Activated naive CD8-positive, alpha-beta T cell treated with anti-CD3 and anti-CD28 coated beads, Interleukin-2, amount 50 U/mL, for 16 hours (primary cell): Measurements from ENCODE around the gene NKAIN1.
A peak's percentile ranks its signal among the peaks of the same experiment; 100 is the strongest.
"Not testable (repeated sequence)": the region's sequence is repeated elsewhere in the genome, so short reads cannot be mapped to it uniquely, and the experiment has no call there.

ENCODE experiments used
- DNase-seq: peaks from one replicate; pipeline ENCODE4 v3.0.0-alpha.2; 2020; ENCODE audit warnings: low read depth, low spot score

NKAIN1 gene

DNA sequence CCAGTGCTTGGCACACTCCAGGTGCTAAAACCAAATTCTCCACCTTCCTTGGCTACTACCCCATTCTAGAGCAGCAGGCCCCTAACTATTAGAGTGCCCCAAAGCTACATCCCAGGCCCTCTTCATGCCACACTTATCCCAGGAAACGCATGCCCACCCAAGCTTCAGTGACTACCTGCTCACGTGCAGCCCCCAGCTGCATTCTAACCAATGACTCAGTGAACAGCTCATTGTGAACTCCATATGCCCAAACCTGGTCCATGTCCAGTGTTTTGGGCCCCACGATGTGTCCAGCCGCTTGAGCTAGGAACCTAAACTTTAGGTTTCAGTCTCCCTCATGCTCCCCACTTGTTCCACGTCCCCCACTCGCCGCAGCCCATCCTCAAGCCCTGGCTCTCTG is 41.5 kb downstream of the NKAIN1 start:
- no peak for DNase-seq

DNA sequence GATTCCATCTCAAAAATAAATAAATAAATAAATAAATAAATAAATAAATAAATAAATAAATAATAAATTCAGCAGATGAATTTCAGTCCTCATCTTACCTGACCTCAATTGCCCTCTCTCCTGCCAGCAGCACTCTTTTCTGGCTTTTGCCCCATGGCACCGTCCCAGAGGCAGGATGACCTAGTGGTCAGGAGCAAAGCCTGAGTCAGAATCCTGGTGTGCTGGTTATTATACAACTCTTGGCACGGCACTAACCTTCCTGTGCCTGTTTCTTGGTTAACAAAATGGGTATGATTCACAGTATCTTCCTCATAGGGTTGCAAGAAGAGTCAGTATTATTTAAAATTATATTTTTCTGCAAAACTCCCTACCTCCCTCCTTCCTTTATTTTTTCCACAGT is 43.0 kb downstream of the NKAIN1 start:
- no peak for DNase-seq

DNA sequence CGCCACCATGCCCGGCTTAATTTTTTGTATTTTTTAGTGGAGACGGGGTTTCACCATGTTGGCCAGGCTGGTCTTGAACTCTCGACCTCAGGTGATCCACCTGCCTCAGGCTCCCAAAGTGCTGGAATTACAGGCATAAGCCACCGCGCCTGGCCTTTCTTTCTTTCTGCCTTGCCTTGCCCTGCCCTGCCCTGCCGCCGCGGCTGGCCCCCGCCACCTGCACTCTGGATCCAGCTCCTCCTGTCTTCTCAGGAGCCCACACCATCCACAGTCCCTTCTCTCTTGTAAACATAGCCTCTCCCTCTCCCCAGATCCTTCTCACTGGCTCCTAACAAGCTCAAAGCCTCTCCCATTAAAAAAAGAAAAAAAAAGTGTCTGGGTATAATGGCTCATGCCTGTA is 44.4 kb downstream of the NKAIN1 start:
- DNase-seq = not testable (repeated sequence)

DNA sequence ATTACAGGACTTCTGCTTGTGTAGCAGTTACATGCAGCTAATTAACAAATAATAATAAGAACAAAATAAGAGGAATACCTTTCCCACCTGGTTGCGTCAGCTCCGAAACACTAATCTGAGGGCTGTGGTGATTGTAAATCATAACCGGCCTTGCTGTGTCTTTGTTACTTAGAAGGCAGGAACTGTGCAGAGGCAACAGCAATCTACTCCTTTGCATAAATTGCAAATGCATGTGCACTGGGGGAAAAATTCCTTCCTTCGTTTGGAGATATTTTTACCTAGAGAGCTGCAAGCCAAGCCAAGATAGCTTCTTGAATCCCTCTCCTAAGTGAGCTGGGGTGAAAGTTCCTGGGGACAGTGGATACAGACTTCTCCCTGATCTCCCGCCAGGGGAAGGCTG is 46.0 kb downstream of the NKAIN1 start:
- DNase-seq = no peak

DNA sequence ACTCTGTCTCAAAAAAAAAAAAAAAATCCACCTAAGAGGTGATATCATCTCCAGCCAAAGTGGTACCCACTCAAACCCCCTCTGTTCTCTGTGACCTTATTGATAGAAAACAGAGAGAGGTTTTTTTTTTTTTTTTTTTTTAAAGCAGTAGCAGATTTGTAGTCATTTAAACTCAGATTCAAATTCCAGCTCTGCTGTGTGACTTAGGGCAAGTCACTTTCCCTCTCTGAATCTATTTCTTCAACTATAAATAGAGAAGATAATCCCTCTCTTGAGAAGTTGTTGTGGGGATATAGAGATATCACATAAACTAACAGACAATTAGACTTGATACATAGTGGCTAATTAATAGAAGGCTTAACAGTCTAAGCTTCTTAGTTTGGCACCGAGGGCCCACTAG is 48.4 kb downstream of the NKAIN1 start:
- no peak for DNase-seq

DNA sequence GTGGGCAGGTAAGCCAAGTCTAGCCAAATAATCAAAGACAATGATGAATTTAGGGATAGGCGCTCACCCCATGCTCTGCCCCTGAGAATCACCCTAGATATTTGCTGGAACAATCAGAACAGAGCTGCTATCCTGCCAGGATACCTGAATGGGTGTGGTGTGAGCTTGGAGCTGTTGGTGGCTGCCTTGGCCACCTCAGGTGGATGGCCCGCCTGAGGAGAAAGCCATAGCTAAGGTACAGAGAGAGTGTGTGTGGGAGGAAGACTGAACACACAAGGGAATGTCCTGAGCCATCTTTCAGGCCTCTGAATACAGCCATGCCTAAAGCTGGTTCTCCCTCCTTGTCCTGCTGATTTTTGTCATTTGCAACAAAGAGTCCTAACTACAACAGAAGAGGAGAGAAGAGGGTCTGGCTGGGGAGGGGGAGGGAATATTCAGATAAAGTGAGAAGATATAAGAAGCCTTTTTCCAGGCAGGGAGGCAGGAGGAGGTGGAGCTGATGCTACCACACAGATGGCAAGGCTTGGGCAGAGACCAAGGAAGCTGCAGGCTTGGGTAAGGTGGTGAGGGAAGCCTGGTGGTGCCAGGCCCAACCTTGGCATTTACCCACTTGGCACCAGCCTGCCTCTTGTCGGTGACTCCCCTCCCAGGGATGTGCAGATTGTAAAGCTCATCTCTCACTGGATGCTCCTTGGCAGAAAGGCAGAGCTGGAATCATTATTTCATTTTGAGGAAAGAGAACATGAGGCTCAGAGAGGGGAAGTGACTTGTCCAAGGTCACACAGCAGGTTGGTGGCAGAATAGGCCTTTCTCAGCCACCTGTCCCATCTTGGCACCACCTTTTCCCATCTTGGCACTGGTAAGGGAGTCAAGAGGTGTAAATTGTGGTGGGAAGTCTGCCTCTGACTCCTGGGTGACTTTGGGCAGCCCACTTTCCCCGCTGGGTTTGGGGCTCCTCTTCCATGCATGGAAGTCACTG is 49.7 kb downstream of the NKAIN1 start:
- no peak for DNase-seq

DNA sequence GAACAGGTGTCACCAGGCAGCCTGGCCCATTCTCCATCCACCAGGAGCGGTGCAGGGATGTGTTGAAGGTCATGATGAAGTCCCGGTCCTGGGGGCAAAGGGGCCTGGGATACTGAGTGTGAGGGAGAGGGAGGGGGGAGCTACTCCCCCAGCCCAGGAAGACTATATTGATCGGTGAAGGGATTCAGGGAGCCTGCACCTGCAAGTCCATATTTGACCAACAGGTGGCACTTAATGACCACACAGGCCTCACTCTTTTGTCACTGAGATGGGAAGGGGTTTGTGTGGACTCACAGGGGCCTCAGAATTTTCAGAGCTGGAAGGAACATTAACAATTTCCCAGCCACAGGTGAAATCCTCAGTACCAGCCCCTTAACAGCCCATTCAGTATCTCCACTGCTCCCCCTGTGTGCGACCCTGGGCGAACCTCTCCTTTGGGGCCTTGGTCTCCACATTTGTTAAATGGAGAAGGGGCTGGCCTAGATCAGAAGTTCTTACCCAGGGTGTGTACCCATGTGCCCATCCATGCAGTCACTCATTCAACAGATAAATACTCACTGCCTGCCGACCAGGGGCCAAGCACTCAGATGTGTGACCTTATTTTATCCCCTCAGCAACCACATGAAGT is 55.6 kb downstream of the NKAIN1 start:
- DNase-seq = no peak

DNA sequence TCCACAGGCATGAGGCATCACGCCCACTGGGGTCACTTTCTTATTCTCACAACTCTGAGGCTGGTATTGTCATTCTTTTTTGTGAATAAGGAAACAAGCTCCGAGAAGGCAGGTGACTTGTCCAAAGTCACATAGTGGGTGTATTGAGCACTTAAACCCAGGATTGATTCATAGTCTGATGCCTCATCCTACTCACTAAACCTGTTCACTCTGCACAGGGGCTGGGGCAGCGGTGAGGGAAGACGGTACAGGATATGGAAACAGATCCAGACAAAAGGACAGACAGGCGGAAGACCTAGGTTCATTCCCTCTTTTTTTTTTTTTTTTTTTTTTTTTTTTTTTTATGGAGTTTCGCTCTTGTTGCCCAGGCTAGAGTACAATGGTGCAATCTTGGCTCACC is 56.6 kb downstream of the NKAIN1 start:
- DNase-seq = no peak

DNA sequence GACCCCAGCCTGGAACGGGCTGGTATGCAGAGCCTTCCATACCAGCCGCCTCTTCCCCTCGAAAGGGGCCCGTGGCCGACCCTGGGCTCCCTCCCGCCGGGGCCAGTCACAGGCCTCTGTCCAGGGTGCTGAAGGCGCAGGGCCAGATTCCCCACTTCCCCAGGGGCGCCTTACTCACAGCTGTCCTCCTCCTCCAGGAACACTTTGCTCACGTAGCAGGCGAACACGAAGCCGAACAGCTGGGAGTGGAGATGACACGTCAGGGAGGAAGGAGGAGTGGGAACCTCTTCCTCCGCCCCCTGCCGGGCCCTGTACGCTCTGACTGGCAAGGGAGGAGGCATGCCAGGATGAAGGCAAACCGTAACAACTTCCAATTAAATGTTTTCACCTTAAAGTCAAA is 57.3 kb downstream of the NKAIN1 start:
- DNase-seq = no peak

DNA sequence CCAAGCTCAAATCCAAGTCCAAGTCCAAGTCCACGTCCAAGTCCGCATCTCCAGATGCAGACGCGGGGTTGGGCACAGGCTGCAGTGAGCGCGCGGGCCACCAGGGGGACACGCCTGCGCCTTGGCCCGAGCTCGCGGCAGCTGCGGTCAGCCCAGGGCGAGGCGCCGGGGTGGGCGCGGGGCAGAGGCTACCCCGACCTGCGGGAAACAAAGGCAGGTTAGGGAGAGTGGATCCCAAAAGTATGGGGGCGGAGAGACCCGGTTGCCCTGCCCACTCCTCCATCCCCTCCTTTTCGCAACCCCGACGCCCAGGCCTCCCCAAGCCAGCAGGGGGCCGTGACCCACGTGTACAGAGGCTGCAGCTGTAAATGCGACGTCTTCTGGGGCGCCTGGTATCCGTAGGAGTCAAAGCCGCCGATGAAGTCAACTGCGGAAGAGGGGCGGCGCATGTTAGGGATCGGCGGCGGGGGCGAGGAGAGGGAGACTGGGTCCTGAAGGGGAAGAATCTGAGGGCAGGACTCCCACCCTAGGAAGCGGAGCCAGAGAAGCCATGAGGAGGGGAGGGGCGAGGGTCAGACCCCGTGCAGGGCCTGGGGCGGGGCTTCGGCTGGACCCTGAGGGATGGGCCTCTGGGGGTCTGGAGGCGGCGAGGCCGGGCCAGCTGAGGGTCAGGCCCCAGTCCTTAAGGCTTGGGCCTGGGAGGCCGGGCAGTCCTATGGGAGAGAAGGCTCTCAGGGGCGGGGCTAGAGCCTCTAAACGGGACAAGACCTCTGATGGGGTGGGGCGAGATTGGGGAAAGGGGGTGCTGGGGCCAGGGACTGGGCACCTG is 58.0 kb downstream of the NKAIN1 start:
- DNase-seq = no peak

DNA sequence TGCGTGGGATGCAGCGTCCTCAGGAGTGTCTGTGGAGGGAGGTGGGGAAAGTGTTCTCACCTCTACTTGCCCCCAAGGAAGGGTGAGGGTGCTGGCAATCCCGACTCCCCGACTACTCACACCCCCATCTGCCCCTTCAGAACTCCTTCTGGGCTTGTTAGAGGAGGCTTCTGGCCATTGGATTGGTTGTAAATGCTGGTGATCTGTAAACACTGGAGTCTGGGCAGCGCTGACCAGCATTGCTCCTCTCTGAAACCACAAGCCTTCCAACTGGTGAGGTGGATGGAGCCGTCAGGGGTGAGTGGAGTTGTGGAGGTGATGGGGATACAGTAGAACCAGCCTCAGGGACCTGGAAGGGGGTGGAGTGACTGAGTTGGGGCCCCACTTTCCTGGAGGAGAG is 59.3 kb downstream of the NKAIN1 start:
- DNase-seq = no peak

DNA sequence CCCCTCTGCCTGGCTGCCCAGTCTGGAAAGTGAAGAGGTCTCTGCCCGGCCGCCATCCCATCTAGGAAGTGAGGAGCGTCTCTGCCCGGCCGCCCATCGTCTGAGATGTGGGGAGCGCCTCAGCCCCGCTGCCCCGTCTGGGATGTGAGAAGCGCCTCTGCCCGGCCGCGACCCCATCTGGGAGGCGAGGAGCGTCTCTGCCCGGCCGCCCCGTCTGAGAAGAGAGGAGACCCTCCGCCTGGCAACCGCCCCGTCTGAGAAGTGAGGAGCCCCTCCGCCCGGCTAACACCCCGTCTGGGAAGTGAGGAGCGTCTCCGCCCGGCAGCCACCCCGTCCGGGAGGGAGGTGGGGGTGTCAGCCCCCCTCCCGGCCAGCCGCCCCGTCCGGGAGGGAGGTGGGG is 63.4 kb downstream of the NKAIN1 start:
- DNase-seq = not testable (repeated sequence)

DNA sequence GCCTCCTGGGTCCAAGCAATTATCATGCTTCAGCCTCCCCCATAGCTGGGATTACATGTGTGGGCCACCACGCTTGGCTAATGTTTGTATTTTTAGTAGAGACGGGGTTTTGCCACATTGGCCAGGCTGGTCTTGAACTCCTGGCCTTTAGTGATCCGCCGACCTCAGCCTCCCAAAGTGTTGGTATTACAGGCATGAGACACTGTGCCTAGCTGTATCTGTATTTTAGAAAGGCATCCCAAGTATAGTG is 69.3 kb downstream of the NKAIN1 start:
- DNase-seq = no peak

DNA sequence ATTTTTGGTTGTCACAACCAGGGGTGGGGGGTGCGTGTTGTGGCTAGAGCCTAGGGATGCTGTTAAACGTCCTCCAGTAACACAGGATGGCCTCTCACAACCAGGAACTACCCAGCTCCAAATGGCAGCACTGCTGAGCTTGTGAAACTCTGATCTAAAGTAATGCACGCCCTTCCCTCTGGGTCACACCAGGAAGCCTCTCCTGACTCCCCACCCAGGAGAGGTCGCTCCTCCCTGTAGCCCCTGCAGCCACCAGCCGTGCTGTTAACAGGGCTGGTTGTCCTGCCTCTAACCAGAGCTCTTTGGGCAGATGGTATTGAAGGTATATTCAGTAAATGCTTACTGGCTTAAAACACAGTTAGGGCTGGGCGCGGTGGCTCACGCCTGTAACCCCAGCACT is 73.2 kb downstream of the NKAIN1 start:
- no peak for DNase-seq

DNA sequence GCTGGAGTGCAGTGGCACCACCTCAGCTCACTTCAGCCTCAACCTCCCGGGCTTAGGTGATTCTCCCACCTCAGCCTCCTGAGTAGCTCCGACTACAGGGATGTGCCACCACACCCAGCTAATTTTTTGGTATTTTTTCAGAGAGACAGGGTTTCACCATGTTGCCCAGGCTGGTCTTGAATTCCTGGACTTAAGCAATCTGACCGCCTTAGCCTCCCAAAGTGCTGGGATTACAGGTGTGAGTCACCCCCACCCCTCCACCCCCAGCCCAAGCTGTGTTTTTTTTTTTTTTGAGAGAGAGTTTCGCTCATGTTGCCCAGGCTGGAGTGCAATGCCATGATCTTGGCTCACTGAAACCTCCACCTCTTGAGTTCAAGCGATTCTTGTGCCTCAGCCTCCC is 75.4 kb downstream of the NKAIN1 start:
- DNase-seq = no peak

DNA sequence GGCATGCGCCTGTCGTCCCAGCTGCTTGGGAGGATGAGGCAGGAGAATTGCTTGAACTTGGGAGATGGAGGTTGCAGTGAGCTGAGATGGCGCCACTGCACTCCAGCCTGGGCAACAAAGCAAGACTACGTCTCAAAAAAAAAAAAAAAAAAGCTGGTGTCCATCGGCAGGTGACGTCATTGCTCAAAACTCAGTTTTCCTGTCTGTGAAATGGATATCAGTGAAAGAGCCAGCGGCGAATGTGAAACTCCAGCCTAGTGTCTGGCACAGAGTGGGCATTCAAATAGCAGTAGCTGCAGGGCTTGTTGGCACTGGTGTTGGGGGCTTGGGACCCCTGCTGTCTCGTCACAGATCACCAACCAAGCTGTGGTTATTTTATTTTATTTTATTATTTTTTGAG is 75.8 kb downstream of the NKAIN1 start:
- DNase-seq = no peak

DNA sequence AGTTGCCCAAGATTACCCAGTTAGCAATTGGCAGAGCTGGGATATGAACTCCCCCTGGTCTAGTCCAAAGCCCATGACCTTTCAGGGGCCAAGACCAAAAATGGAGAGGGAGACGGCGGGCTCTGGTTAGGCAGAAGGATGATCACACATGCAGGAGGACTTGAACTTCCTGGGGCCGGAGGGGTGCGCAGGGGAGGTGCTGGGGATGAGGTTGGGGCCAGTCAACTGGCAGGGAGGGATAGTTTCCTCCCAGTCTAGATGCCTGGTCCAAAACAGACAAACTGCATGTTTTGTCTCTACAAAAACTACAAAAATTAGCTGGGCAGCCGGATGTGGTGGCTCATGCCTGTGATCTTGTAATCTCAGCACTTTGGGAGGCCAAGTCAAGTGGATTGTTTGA is 78.1 kb downstream of the NKAIN1 start:
- DNase-seq = no peak

DNA sequence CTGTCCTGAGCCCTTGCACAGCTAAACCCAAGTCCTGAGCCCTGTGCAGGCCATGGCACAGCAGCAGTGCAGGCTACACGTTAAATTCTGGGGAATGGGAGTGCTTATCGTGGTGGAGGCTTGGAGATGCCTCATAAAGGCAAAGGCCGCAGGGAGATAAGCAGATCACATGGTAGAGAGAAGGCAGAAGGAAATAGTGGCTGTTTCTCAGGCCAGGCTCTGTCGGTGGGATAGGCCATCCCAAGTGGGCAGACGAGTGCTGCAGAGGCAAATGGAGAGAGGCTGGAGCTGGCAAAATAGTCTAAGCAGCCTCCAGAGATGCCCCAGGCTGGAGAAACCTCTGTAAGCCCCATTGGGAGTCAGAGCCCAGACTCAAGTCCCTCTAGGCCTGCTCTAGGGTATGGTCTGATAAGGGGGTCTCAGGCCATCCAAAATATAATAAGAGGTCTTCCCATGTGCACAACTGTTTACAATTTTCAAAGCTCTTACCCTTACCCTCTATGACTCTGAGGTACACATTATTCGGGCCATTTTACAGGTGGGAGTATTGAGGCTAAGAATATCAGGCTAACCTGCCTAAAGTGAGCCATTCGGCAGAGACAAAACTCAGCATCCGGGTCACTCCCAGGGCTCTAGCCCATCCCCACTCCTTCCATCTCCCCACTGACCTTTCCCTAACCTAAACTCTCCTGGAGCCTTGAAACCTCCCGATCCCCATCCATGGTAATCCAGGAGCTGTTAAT is 79.6 kb downstream of the NKAIN1 start:
- DNase-seq = no peak

DNA sequence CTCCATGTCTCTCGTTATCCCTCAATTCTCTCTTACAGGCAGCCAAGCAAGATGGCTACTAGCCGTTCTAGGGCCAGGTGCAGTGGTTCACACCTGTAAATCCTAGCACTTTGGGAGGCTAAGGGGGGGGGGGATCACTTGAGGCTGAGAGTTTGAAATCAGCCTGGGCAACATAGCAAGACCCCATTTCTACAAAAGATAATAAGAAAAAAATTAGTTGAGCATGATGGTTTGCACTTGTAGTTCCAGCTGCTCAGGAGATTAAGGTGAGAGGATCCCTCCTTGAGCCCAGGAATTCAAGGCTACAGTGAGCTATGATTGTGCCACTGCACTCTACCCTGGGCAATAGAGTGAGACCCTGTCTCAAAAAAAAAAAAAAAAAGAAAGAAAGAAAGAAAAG is 80.4 kb downstream of the NKAIN1 start:
- no peak for DNase-seq

DNA sequence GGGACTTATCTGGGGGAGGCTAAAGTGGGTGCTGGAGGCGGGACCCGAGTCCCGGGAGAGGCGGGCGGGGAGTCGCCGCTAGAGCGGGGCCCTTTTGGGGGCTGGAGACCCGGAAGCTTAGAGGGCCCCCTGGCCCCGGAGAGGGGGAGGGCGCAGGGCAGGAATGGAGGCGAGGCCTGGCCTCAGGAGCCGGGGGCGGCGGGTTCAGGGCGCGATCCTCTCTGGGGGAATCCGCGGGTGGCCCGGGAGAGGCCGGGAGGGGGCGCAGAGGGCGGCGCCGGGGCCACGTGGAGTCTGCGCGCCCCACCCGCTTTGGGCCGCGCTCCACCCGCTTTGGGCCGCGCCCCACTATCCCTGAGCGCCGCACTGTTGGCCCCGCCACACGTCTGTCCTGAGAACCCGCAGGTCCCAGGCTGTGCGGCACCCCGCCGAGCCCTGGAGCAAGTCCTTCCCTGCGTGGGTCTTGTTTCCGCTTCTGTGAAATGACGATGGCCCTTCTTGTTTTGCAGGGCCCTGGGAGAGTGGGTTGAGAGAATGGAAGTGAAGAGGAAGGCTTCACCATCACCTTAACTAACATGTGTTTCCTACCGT is 84.4 kb downstream of the NKAIN1 start:
- DNase-seq = peak; percentile 30

DNA sequence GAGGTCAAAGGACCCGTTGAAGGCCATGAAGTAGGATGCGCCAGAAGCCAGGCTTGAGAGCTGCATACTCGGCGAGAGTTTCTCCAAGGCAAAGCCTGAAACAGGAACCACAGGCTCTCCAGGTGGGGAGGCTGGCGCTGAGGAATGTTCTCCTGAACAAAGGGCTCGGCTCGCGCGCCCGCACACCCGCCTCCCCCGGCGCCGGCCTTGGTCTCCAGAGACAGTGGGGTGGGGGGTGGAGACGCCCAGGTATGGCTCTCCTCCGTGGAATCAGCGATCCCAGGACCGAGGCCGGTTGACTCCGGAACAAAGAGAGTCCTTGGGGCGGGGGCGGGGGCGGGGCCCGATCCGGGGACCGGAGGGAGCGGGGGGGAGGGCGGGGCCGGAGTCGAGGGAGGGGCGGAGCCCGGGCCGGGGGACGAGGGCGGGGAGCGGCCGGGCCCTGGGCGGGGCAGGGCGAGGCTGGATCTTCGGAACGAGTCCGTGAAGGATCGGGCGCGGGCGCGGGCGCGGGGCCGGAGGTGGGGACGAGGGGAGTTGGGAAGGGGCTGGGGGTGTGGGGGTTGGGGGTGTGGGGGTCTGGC is 85.0 kb downstream of the NKAIN1 start:
- DNase-seq = peak; percentile 40
